GM23248 (cell line): Measurements from ENCODE around the gene AGAP2. TPM values are rescaled to one million over a fixed set of nuclear protein-coding genes. Genes with fewer than 3 reads are reported as not detected.
A peak's percentile ranks its signal among the peaks of the same experiment; 100 is the strongest.

Source experiments
- DNase-seq: peaks from one replicate; pipeline ENCODE4 v3.0.0-alpha.2; 2015
- H2AFZ ChIP-seq: fragments of 200-600 bp; sonication (generic); 2 replicates; pipeline ENCODE4 v1.6.1; 2016; ENCODE audit warnings: antibody characterized with exemption
- H3F3A ChIP-seq: fragments of 200-600 bp; sonication (generic); 2 replicates; pipeline ENCODE4 v1.6.1; 2016; ENCODE audit warnings: mild to moderate bottlenecking, antibody characterized with exemption, mixed run types; ENCODE audit not compliant: insufficient read depth
- H3K27ac ChIP-seq: fragments of 200-600 bp; sonication (generic); 2 replicates; pipeline ENCODE4 v1.5.1; 2016; ENCODE audit warnings: mild to moderate bottlenecking
- H3K27me3 ChIP-seq: fragments of 200-600 bp; sonication (generic); replicated peaks from 2 replicates; pipeline ENCODE4 v1.6.1; 2016; ENCODE audit warnings: mild to moderate bottlenecking; ENCODE audit not compliant: insufficient read depth
- H3K36me3 ChIP-seq: fragments of 200-600 bp; sonication (generic); 2 replicates; pipeline ENCODE4 v1.6.1; 2016; ENCODE audit warnings: low read depth, mild to moderate bottlenecking
- H3K4me1 ChIP-seq: fragments of 200-600 bp; sonication (generic); 2 replicates; pipeline ENCODE4 v1.6.1; 2016; ENCODE audit warnings: mild to moderate bottlenecking; ENCODE audit not compliant: insufficient read depth
- H3K4me2 ChIP-seq: fragments of 200-600 bp; sonication (generic); one replicate; pipeline ENCODE4 v1.6.1; 2016; ENCODE audit warnings: mild to moderate bottlenecking; ENCODE audit not compliant: unreplicated experiment
- H3K4me3 ChIP-seq: fragments of 200-600 bp; sonication (generic); 2 replicates; pipeline ENCODE4 v1.5.1; 2016; ENCODE audit warnings: mild to moderate bottlenecking
- H3K79me2 ChIP-seq: fragments of 200-600 bp; sonication (generic); 2 replicates; pipeline ENCODE4 v1.6.1; 2016; ENCODE audit warnings: mild to moderate bottlenecking; ENCODE audit not compliant: insufficient read depth
- H3K9ac ChIP-seq: fragments of 200-600 bp; sonication (generic); 2 replicates; pipeline ENCODE4 v1.6.1; 2016; ENCODE audit warnings: mild to moderate bottlenecking
- H3K9me2 ChIP-seq: fragments of 200-600 bp; sonication (generic); 2 replicates; pipeline ENCODE4 v1.6.1; 2016; ENCODE audit warnings: mixed run types, mild to moderate bottlenecking, moderate library complexity; ENCODE audit not compliant: insufficient read depth
- H3K9me3 ChIP-seq: fragments of 200-600 bp; sonication (generic); one replicate; pipeline ENCODE4 v1.6.1; 2017; ENCODE audit warnings: low read depth
- H4K20me1 ChIP-seq: fragments of 200-600 bp; sonication (generic); 2 replicates; pipeline ENCODE4 v1.6.0; 2016; ENCODE audit not compliant: insufficient read depth
- EZH2 ChIP-seq: fragments of 200-600 bp; sonication (generic); IDR thresholded peaks from 2 replicates; pipeline ENCODE4 v1.6.1; 2018; ENCODE audit warnings: antibody characterized with exemption, mild to moderate bottlenecking; ENCODE audit not compliant: insufficient read depth, poor library complexity, severe bottlenecking
- EZH2phosphoT487 ChIP-seq: fragments of 200-600 bp; sonication (generic); IDR thresholded peaks from 2 replicates; pipeline ENCODE4 v1.6.1; 2018; ENCODE audit warnings: antibody characterized with exemption, moderate library complexity, mild to moderate bottlenecking, low read depth; ENCODE audit not compliant: insufficient read depth
- WGBS, 2 experiments: methylation state at CpG; one replicate each; pipeline ENCODE4 v1.1.6; 2015 to 2017; ENCODE audit warnings: low lambda C conversion rate in 2 of 2, low coverage in 1 of 2; ENCODE audit errors: missing lambda C conversion rate in 2 of 2; 5-methylcytosine and 5-hydroxymethylcytosine counted together
- in situ Hi-C: fragments of 300-500 bp; cut with MboI; formaldehyde crosslinking; loops from 2 replicates; pipeline ENCODE4 v1.15.0; 2020
- polyA plus RNA-seq: library from polyadenylated mRNA; unstranded; fragments of >200 nt; fragmentation: Nextera tagmentation; extraction: Ambion mirVana; gene quantifications from 2 replicates; pipeline ENCODE4 v1.2.1, GENCODE V29; 2016
- total RNA-seq: library from RNA; depleted of rRNA; stranded (reverse); fragments of >200 nt; shearing (Covaris generic); gene quantifications from 2 replicates; pipeline ENCODE4 v1.2.3, GENCODE V29; 2014

Gene AGAP2
- total and polyA plus RNA-seq, 2 experiments from 2014 or later: not detected

GRCh38 chr12:57735198-57735855, 3.2 kb downstream of the AGAP2 start:
- no peaks in the 10 kb centered on the region for H3K79me2 ChIP-seq
- H3K27ac ChIP-seq: no peak overlapping the region
- H3K36me3 ChIP-seq: no peaks in the 10 kb centered on the region
- 0 out of 2 replicates have a peak overlapping the region, but pooled peaks have one; percentile 10 for H3K9ac ChIP-seq
- H3K4me2 ChIP-seq: peak overlapping the region; percentile 75
- no peak for TF ChIP-seq EZH2
- no peak for TF ChIP-seq EZH2phosphoT487
- H3K9me2 ChIP-seq: no peaks in the 10 kb centered on the region
- H3K9me3 ChIP-seq: no peaks in the 10 kb centered on the region
- no peaks in the 10 kb centered on the region for H3K4me1 ChIP-seq
- no peaks in the 10 kb centered on the region for H4K20me1 ChIP-seq
- H2AFZ ChIP-seq: peak overlapping the region; percentile 55
- WGBS, 2 experiments: 24 to 25% methylated on average over 8 of the region's 8 CpGs
- peak; percentile 44 for DNase-seq
- H3F3A ChIP-seq: no peaks in the 10 kb centered on the region
- peaks cover 37% of the 10 kb centered on the region for H3K27me3 ChIP-seq
- H3K4me3 ChIP-seq: peak overlapping the region; percentile 55; the same call in 1 of the 2 replicates
- in situ Hi-C loops: no loop called here

- Histone ChIP-seq H3K9ac (no peak overlapping the region), H3K27ac (no peak overlapping the region), H3K4me1 (no peaks in the 10 kb centered on the region), H3K27me3 (peaks cover 32% of the 10 kb centered on the region), H3K36me3 (no peaks in the 10 kb centered on the region), H3K79me2 (no peaks in the 10 kb centered on the region), H3K9me3 (no peaks in the 10 kb centered on the region), H2AFZ (no peak overlapping the region), H3F3A (no peaks in the 10 kb centered on the region), H3K9me2 (no peaks in the 10 kb centered on the region), H3K4me3 (no peak overlapping the region), H3K4me2 (no peak overlapping the region), H4K20me1 (no peaks in the 10 kb centered on the region)
- DNase-seq: no peak
- TF ChIP-seq EZH2: no peak
- TF ChIP-seq EZH2phosphoT487: no peak
- in situ Hi-C loops: no loop called here
- 81 to 93% methylated on average over 4 of the region's 4 CpGs for WGBS, 2 experiments
Observed at GRCh38 chr12:57734591-57734990, 4.0 kb downstream of the AGAP2 start.

GRCh38 chr12:57733928-57734327, 4.6 kb downstream of the AGAP2 start:
- no peak for TF ChIP-seq EZH2
- TF ChIP-seq EZH2phosphoT487: no peak
- Histone ChIP-seq H3F3A (no peaks in the 10 kb centered on the region), H3K4me1 (no peaks in the 10 kb centered on the region), H3K36me3 (no peaks in the 10 kb centered on the region), H2AFZ (no peak overlapping the region), H3K4me3 (no peak overlapping the region), H3K9ac (no peak overlapping the region), H3K27ac (no peak overlapping the region), H3K79me2 (no peaks in the 10 kb centered on the region), H3K9me3 (no peaks in the 10 kb centered on the region), H3K27me3 (peaks cover 25% of the 10 kb centered on the region), H3K9me2 (no peaks in the 10 kb centered on the region), H3K4me2 (no peak overlapping the region), H4K20me1 (no peaks in the 10 kb centered on the region)
- 70 to 92% methylated on average over 6 of the region's 6 CpGs for WGBS, 2 experiments
- in situ Hi-C loops: no loop called here
- no peak for DNase-seq

GRCh38 chr12:57732726-57733593, 5.6 kb downstream of the AGAP2 start:
- no peaks in the 10 kb centered on the region for H3K79me2 ChIP-seq
- in situ Hi-C loops: no loop called here
- no peak overlapping the region for H3K4me2 ChIP-seq
- no peaks in the 10 kb centered on the region for H3K36me3 ChIP-seq
- no peak overlapping the region for H3K9ac ChIP-seq
- 68% methylated on average over 11 of the region's 11 CpGs for WGBS, 2 experiments
- DNase-seq: peak; percentile 43
- no peaks in the 10 kb centered on the region for H3K9me3 ChIP-seq
- peaks cover 18% of the 10 kb centered on the region for H3K27me3 ChIP-seq
- H3K27ac ChIP-seq: no peak overlapping the region
- no peak overlapping the region for H3K4me3 ChIP-seq
- no peaks in the 10 kb centered on the region for H3K9me2 ChIP-seq
- no peaks in the 10 kb centered on the region for H3K4me1 ChIP-seq
- TF ChIP-seq EZH2phosphoT487: no peak
- no peak for TF ChIP-seq EZH2
- H2AFZ ChIP-seq: no peak overlapping the region
- no peaks in the 10 kb centered on the region for H4K20me1 ChIP-seq
- H3F3A ChIP-seq: no peaks in the 10 kb centered on the region; the same call in 1 of the 2 replicates
